Raji (cell line): ENCODE data around the gene PRRX1.

Experiments used
- POLR2A ChIP-seq: IDR thresholded peaks from 2 replicates; pipeline ENCODE4 v1.6.1; 2011; ENCODE audit warnings: low read depth, low read length, control low read depth; ENCODE audit not compliant: insufficient read depth

PRRX1 gene

DNA sequence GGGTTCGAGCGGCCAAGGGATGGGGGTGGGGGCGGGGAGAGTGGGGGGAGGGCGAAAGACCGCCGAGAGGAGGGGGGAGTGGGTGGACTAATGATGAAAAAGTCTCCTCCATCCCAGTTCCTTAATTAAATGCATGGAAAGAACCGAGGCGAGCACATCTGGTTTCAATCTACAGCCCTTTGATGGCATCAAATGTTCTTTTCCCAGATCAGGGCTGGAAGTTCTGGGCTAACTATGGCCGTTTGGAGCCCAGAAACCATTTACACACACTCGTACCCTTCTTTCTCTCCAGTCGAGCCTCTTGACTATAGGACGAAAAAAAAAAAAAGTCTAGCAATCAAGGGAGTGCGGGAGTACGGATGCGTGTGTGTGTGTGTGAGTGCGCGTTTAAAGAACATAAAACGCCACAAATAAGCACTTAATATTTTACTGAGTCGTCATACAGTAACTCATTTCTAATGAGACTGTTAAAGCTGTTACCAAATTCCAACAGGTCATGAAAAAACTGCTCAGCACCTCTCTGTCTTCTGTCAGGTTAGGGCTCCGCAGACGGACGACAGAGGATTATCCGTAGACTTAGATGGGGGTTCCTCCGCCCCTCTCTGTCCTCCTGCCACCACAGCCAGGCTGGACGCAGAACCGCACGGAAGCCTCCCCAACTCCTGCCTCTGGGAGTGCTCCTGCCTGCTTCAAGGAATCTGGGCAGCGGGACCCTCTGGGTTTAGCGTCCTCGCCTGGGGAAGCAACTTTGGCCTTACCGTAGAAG is 2.1 kb upstream of the PRRX1 start:
- TF ChIP-seq POLR2A, result no peak

DNA sequence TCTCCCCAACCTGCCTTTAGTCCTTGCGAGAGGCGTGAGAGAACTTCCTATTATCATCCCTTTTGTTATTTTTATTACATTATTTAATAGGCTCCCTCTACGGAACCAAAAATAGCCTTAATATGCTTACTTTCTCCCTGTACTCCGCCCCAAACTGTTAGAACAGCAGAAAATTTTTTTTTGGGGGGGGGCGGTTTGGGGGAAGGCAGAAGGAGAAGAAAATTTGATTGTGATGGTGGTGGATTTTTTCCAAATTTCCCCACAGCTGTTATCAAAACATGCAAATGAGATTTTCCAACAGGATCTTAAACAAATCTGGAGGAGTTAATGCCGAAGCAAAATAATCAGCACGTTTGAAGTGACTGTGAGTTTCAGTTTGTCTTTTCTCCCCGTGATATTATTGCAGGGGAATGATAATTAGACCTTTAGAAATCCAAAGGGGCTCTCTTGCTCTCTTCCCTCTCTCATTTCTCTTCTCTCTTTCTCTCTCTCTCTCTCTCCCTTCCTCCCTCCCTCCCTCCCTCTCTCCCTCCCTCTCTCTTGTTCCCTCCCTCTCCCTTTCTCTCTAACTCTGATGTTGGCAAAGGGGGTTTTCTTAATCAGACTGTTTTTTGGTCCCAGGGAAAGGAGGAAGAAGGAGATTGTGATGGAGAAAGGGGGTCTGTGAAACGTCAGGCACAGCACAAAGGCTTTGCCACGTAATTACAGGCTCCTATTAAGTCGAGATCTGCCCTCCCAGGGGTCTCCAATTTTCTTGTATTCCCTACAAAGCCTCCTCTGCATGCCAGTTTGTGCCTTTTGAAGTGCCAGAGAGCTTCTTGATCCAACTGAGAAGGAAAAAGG is 1.1 kb upstream of the PRRX1 start:
- TF ChIP-seq POLR2A, result no peak

DNA sequence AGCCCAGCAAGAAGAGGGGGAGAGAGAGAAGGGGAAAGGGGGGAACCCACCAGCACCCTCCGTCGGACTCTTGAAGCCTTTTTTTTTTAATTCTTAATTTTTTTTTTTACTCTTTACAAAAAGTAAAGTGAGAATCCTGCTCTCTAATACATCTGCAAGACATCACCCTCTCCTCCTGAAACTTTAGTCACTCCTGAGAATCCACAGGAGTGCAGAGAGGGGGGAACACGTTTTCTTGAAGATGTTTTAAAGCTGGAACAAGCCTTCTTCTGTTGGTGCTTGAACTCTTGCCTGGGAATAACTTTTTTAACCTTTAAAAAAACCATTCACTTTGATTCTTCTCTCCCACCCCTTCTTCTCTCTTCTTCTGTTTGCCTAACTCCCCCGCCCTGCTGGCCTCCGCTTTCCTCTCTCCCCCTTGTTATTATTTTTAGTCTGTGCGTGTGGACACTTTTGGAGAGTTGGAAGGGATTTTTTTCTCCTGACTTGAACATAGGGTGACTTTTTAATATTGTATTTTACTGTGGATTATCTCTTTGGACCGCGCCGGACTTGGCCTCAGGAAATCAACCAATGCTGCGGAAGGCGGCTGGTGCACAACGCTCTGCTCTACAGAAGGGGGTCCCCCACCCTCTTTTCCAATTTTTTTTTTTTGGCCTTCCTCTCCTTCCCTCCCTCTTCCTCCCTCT is 383 bp upstream of the PRRX1 start:
- no peak for TF ChIP-seq POLR2A

DNA sequence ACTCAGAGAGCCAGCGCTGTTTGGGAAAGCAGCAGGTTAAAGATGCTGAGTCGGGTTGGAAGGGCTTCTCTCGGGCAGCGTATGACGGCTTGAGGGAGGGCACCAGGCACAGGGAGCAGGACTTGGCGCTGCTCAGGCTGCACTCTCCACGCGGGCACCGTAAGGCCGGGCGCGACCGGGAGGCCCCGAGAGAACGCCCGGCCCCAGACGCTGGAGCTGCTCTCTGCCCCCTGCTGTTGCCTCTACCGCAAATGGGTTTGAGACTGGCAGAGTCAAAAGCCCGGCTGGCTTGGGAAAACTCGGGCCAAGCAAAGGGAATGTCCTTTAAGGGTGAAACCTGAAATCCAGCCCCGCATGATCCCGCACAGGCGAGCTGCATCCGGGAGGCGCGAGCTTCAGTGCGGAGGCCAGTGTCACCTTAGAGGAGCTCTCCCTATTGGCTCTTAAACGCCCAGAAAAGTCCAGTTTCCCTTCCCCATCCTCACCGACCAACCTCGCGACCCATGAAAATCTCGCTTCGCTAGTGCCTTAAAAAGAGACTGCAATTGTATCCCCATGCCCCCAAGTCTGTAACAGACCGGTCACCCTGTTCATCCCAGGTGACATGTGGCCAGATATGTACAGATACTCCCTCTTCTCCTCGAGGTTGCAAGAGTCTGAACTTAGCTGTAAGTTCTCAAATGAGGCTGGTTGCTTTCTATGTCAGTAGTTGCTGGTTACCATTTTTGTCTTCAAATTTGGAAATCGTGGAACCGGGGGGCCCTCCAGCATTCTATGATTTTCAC is 1.1 kb downstream of the PRRX1 start:
- TF ChIP-seq POLR2A, result no peak

DNA sequence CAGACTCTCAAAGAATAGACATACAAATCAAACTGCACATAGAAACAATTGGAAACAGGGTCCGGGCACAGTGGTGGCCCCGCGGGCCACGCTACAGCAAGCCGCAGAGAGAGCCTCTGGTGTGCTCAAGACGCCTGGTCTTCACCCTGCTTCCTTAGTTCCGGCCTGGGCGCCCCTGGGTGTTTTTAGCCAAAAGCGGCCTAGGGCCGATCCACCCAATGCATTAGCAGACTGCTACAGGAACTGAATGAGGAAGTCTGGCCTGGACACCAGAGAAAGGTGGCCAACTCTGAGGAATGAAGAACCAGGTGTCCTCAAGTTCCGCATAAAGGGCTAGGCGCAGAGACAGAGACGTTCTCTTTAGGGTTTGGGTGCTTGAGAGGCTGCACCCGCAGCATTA is 1.7 kb downstream of the PRRX1 start:
- no peak for TF ChIP-seq POLR2A

DNA sequence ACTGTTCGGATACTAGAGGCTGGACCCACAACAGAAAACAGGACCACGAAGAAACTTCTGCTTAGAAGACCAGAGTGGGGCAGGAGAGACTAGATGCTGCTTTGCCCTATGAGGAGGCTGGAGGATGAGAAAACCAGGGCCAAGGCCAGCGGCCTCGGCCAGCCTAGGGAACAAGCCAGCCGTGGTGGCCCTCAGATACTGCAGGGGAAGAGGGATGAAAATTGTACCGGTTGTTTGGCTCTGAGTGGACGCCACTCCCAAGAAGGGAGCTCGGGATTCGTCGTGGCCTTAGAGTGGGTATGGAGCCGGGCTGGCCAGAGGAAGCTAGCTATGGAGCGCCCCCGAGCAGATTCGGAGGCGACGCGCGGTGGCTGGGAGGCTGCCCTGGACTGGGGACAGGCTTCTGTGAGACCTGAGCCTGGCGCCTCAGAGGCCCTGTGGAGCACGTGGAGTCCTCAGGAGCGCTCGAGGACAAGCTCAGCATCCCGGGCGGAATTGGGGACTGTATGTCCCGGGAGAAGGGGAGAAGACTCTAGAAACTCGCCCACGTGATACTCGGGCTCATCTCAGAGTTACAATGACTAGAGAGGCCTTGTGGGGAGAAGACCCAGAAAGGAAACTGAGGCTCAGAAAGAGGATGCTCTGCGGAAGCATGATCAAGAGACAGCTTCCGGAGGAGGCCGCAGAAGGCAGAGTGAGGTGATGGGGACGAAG is 2.8 kb downstream of the PRRX1 start:
- TF ChIP-seq POLR2A, result no peak

DNA sequence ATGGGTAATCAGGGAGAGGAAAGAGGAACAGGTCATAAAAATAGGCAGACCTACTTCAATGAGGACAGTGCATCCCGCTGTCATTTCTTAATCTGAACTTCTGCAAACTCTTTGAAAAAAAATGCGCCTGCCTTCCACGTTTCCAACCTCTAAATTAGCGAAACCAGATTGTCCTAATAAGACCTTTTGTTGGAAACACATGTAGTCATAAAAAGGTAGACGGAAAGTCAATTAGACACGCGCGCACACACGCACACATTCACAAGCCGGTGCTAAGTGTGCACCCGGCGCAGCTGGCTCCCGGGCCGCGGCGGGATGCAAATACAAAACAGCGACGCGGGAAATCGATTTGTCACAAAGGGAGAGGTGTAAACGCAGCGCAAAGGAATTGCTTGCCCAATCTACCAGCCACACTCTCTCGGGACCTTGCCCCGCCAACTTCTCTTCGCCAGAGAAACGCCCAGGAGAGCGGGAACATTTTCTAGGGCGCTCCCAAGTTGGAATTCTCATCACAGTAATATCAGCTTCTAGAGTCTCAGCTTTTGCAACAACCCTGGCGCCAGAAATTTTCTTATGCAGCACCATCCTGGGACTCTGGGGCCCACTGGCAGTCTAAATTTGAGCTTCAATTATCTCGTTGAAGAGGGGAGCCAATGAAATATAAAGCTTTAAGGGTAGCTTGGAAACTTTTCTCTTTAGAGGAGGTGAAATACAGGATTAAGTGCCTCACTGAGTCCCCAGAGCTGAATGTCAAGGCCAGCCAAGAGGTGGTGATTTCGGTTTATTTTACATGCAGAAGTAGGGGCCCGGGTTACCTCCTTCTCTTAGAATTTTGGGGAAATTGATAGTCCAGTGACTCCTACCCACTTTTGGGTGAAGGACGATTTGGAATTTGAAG is 4.5 kb downstream of the PRRX1 start:
- no peak for TF ChIP-seq POLR2A

DNA sequence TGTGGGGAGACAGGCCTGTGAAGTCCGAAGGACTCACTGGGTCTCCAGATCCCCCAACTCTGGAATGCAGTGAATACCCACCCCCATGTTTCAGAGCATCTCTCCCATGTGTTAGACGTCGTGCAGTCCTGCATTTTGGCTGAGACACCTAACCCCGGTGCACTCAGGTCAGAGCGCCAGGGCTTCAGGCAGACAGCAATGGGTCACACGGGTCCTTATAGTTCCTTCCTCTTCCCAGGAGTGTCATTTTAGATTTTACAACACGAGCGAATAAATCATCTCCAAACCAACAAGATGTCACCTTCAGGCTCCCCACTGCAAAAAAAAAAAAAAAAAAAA is 5.1 kb downstream of the PRRX1 start:
- TF ChIP-seq POLR2A, result no peak

DNA sequence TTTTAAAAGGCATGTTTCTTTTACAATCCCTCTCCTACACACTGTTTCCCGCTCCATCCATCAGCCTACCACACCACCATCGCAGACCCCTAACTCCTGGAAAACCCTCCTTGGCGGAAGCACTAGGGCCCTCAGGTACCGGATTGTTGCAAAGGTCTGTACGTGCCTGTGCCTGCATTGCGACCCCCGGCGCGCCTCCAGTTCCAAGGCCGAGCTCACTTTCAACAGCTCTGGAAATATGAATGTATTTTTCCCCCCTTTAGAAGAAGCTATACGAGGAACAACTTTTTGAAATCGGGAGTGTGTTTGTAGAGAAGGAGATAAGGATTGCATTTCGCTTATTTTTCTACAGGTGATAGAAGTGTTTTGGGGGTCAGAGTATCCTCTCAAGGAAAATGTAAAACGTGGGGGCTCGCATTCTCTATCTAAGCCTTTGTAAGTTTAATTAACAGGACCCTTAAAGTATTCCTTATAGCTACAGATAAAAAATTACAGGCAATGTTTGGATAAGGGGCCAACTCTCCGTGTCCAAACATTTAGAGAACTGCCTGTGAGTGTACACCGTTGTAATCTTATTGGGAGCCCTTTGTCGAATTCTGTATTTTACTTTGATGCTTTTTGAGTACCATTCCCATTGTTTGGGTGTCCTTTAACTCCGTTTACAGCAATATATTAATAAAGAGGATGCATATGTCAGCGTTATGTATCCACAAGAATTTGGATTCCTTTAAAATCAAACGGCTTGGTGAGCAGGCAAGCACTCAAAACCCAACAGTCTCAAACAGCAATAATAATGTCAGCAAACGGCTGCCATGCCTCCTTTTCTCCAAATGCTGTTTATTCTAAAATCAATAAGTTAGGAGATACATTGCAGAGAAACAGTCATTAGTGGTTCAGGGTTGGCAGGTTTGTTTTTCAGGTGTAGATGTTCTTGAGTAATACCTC is 5.9 kb downstream of the PRRX1 start:
- TF ChIP-seq POLR2A, result no peak

DNA sequence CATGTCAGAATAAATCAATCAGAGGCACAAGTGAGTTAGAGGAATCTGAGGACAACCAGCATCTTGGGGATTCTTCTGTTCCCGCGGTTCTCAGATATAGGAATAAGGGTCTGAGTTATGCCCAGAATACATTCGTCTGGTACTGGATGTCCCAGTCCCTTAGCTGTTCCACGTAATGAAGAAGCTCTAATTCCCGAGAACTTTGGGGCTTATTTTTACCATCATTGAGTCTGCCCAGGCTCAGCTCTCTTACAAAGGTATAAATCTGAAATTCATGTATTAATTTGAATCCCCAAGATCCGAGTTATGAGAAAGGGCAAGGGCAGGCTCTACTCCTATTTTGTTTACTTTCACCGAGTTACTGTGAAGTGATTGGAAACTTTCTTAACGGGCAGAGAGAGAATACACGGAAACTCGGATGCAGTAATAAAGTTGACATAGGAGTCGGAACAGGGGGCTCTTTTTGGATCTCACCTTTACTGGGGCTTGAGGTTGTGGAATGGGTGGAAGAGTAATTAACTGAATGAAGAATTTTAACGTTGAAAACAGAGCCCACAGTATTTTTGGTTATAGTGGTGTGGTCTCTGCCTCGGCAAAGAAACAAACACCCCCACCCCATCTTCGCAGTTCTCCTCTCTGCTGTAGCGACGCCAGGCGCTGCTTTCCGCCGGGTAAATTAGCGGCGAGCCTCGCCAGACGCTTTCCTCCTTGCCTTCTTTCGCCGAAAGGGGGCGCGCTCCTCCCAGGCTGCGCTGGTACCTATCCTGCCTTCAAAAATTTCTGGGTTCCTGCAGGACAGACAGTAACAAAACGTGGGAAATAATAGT is 7.1 kb downstream of the PRRX1 start:
- no peak for TF ChIP-seq POLR2A

DNA sequence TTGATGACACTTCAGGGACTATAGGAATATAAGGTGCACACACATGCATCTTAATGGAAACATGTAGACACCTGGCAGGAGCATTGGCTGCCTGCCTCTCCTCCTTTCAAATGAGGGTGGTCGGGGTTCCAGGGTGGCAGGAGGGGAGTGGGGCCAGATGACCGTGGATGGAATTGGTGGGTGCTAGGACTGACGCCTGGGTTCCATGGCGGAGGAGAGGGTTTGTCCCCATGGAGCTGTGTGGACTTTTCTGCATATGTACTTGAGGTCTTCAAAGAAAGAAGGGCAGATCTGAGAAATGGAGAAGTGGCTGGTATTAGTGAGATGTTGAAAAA is 7.7 kb downstream of the PRRX1 start:
- TF ChIP-seq POLR2A, result no peak

DNA sequence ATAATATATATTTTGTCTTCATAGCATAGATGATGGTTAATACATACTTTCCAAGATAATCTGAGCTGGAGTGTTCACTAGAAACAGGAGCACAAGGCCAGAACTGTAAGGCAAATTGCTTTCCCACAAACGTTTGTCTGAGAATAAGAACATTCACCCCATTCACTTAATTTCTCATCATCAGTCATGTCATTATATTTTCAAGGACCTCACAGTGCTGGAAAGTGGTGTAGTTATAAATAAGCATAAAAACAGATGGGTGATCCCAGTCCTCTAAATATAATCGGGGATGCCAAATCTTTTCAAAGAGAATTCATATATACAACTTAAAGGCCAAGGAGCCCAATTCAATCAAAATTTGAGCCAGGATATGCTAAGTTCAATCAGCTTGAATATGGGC is 8.4 kb downstream of the PRRX1 start:
- no peak for TF ChIP-seq POLR2A
